GM12878 (cell line): Measurements from ENCODE around the gene FKBP15.

Source experiments
- CREB1 ChIP-seq: IDR thresholded peaks from 2 replicates; pipeline ENCODE4 v1.6.1; 2012; ENCODE audit warnings: low read depth, mild to moderate bottlenecking, inconsistent platforms
- FOXM1 ChIP-seq: IDR thresholded peaks from 2 replicates; pipeline ENCODE4 v1.6.1; 2012; ENCODE audit warnings: low read depth, mild to moderate bottlenecking, inconsistent platforms, low read length, moderate library complexity
- LARP7 ChIP-seq: fragments of 450-650 bp; IDR thresholded peaks from 2 replicates; pipeline ENCODE4 v1.6.1; 2017; ENCODE audit warnings: mild to moderate bottlenecking
- POLR2A ChIP-seq: IDR thresholded peaks from 2 replicates; pipeline ENCODE4 v1.6.1; 2011; ENCODE audit warnings: low read depth, mild to moderate bottlenecking, low read length
- RELA ChIP-seq: fragments of 450-650 bp; IDR thresholded peaks from 2 replicates; pipeline ENCODE4 v1.8.0; 2014; ENCODE audit warnings: borderline replicate concordance; ENCODE audit not compliant: partially characterized antibody
- SP1 ChIP-seq: IDR thresholded peaks from one replicate; pipeline ENCODE4 v1.6.1; 2011; ENCODE audit warnings: low read depth, low read length
- STAT3 ChIP-seq: IDR thresholded peaks from 2 replicates; pipeline ENCODE4 v1.6.1; 2011; ENCODE audit warnings: low read depth, low read length, improper control_type of control experiment
- SUZ12 ChIP-seq: fragments of 200-600 bp; sonication (generic); IDR thresholded peaks from one replicate; pipeline ENCODE4 v1.6.1; 2018; ENCODE audit warnings: antibody characterized with exemption, mild to moderate bottlenecking; ENCODE audit not compliant: unreplicated experiment
- ZNF207 ChIP-seq: fragments of 450-650 bp; IDR thresholded peaks from 2 replicates; pipeline ENCODE4 v1.6.1; 2014; ENCODE audit warnings: antibody characterized with exemption, mild to moderate bottlenecking, borderline replicate concordance
- TF ChIP-seq, protein P1 (sequence below): IDR thresholded peaks from 2 replicates; pipeline ENCODE4 v1.6.1; 2012; ENCODE audit warnings: low read depth, low read length, improper control_type of control experiment
- TF ChIP-seq, protein P2 (sequence below): fragments of 450-650 bp; IDR thresholded peaks from 2 replicates; pipeline ENCODE4 v1.6.1; 2016; ENCODE audit warnings: mild to moderate bottlenecking, moderate library complexity, borderline replicate concordance
- TF ChIP-seq, protein P3 (sequence below): fragments of 450-650 bp; IDR thresholded peaks from 2 replicates; pipeline ENCODE4 v1.6.1; 2017; ENCODE audit warnings: mild to moderate bottlenecking, low read depth, inconsistent platforms; ENCODE audit not compliant: poor library complexity, severe bottlenecking

DNA sequence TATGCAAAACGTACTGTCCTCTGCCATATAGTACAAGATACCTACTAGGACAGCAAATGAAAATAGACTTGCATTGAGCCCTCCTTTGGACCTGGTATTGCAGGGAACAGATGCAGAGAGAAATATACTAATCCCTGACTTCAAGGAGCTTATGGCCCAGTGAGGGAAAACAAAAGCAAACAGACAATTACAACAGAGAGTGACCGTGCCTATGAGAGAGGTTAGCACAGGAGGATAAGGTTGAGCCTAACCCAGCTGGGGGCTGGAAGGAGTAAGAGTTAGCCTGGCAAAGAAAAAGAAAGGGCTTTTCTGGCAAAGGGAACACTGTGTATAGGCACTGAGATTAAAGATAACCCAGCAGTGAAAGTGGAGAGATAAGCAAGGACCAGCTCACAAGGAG lies 48.8 kb upstream of the FKBP15 start:
- TF ChIP-seq STAT3 = no peak
- no peak for TF ChIP-seq POLR2A
- TF ChIP-seq SUZ12 = no peak
- TF ChIP-seq LARP7 = no peak
- TF ChIP-seq FOXM1 = no peak
- no peak for TF ChIP-seq RELA
- TF ChIP-seq, protein P1, sequence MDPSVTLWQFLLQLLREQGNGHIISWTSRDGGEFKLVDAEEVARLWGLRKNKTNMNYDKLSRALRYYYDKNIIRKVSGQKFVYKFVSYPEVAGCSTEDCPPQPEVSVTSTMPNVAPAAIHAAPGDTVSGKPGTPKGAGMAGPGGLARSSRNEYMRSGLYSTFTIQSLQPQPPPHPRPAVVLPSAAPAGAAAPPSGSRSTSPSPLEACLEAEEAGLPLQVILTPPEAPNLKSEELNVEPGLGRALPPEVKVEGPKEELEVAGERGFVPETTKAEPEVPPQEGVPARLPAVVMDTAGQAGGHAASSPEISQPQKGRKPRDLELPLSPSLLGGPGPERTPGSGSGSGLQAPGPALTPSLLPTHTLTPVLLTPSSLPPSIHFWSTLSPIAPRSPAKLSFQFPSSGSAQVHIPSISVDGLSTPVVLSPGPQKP = no peak
- TF ChIP-seq, protein P2, sequence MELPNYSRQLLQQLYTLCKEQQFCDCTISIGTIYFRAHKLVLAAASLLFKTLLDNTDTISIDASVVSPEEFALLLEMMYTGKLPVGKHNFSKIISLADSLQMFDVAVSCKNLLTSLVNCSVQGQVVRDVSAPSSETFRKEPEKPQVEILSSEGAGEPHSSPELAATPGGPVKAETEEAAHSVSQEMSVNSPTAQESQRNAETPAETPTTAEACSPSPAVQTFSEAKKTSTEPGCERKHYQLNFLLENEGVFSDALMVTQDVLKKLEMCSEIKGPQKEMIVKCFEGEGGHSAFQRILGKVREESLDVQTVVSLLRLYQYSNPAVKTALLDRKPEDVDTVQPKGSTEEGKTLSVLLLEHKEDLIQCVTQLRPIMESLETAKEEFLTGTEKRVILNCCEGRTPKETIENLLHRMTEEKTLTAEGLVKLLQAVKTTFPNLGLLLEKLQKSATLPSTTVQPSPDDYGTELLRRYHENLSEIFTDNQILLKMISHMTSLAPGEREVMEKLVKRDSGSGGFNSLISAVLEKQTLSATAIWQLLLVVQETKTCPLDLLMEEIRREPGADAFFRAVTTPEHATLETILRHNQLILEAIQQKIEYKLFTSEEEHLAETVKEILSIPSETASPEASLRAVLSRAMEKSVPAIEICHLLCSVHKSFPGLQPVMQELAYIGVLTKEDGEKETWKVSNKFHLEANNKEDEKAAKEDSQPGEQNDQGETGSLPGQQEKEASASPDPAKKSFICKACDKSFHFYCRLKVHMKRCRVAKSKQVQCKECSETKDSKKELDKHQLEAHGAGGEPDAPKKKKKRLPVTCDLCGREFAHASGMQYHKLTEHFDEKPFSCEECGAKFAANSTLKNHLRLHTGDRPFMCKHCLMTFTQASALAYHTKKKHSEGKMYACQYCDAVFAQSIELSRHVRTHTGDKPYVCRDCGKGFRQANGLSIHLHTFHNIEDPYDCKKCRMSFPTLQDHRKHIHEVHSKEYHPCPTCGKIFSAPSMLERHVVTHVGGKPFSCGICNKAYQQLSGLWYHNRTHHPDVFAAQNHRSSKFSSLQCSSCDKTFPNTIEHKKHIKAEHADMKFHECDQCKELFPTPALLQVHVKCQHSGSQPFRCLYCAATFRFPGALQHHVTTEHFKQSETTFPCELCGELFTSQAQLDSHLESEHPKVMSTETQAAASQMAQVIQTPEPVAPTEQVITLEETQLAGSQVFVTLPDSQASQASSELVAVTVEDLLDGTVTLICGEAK = no peak
- TF ChIP-seq, protein P3, sequence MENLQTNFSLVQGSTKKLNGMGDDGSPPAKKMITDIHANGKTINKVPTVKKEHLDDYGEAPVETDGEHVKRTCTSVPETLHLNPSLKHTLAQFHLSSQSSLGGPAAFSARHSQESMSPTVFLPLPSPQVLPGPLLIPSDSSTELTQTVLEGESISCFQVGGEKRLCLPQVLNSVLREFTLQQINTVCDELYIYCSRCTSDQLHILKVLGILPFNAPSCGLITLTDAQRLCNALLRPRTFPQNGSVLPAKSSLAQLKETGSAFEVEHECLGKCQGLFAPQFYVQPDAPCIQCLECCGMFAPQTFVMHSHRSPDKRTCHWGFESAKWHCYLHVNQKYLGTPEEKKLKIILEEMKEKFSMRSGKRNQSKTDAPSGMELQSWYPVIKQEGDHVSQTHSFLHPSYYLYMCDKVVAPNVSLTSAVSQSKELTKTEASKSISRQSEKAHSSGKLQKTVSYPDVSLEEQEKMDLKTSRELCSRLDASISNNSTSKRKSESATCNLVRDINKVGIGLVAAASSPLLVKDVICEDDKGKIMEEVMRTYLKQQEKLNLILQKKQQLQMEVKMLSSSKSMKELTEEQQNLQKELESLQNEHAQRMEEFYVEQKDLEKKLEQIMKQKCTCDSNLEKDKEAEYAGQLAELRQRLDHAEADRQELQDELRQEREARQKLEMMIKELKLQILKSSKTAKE = no peak
- TF ChIP-seq CREB1 = no peak
- no peak for TF ChIP-seq SP1
- TF ChIP-seq ZNF207 = no peak
